Measurements from ENCODE around the gene ARHGAP24.

ARHGAP24 gene

GRCh38 chr4:85520765-85521749 is 46.1 kb downstream of the ARHGAP24 start:
- DNase-seq = no peak

GRCh38 chr4:85522277-85522676 is 47.3 kb downstream of the ARHGAP24 start:
- DNase-seq = no peak

- DNase-seq = no peak
These were observed 47.9 kb downstream of the ARHGAP24 start for GRCh38 chr4:85522836-85523235.

GRCh38 chr4:85527815-85528214 is 52.9 kb downstream of the ARHGAP24 start:
- no peak for DNase-seq

GRCh38 chr4:85531560-85532341 is 56.8 kb downstream of the ARHGAP24 start:
- DNase-seq = no peak

- no peak for DNase-seq
These were observed 59.2 kb downstream of the ARHGAP24 start for GRCh38 chr4:85534120-85534519.

GRCh38 chr4:85543832-85544231 is 68.9 kb downstream of the ARHGAP24 start:
- no peak for DNase-seq

- no peak for DNase-seq
These were observed 69.8 kb downstream of the ARHGAP24 start for GRCh38 chr4:85544751-85545150.

GRCh38 chr4:85548116-85548515 is 73.2 kb downstream of the ARHGAP24 start:
- DNase-seq = no peak

- no peak for DNase-seq
These were observed 73.9 kb downstream of the ARHGAP24 start for GRCh38 chr4:85548841-85549240.

- DNase-seq = no peak
These were observed 80.3 kb downstream of the ARHGAP24 start for GRCh38 chr4:85555206-85555605.

GRCh38 chr4:85556283-85556682 is 81.3 kb downstream of the ARHGAP24 start:
- DNase-seq = no peak

GRCh38 chr4:85557016-85557901 is 82.3 kb downstream of the ARHGAP24 start:
- no peak for DNase-seq

GRCh38 chr4:85565761-85566480 is 91.0 kb downstream of the ARHGAP24 start:
- DNase-seq = no peak

GRCh38 chr4:85569730-85570299 is 94.9 kb downstream of the ARHGAP24 start:
- no peak for DNase-seq

GRCh38 chr4:85570388-85570787 is 95.4 kb downstream of the ARHGAP24 start:
- DNase-seq = no peak

- DNase-seq = no peak
These were observed 96.1 kb downstream of the ARHGAP24 start for GRCh38 chr4:85571008-85571407.

GRCh38 chr4:85573270-85573669 is 98.3 kb downstream of the ARHGAP24 start:
- DNase-seq = no peak

GRCh38 chr4:85577307-85577706 is 102.4 kb downstream of the ARHGAP24 start:
- DNase-seq = no peak

GRCh38 chr4:85579942-85580341 is 105.0 kb downstream of the ARHGAP24 start:
- no peak for DNase-seq

- no peak for DNase-seq
These were observed 105.5 kb downstream of the ARHGAP24 start for GRCh38 chr4:85580489-85580888.

GRCh38 chr4:85587952-85588351 is 113.0 kb downstream of the ARHGAP24 start:
- no peak for DNase-seq

Measured in right hindlimb (tissue), 1 donor.